ENCODE results near the gene LPAR3. TPM values are rescaled to one million over a fixed set of nuclear protein-coding genes. Genes with fewer than 3 reads are reported as not detected.

The LPAR3 gene
- total and polyA plus RNA-seq, 2 of the 4 experiments (the other 2 are of a cell fraction) = 0.09 to 0.18 TPM

GRCh38 chr1:84861988-84862644 lies 30.9 kb downstream of the LPAR3 start:
- ChIA-PET POLR2A (ENCODE audit: unreplicated experiment) (no interaction called here), CTCF (interaction anchor here (0.6 kb wide), 2 partner anchors 22 to 120 kb away, joined by 3 read pairs; no protein-coding TSS in a partner anchor)
- TF ChIP-seq POLR2A (IDR thresholded peaks at IDR 0.05; ENCODE audit: low read depth, low read length) (no peak), SMC3 (IDR thresholded peaks at IDR 0.05; ENCODE audit: low read depth, low read length) (no peak), CTCF (conservative IDR thresholded peaks at IDR 0.05; ENCODE audit: low read depth, low read length) (no peak), CEBPB (IDR thresholded peaks at IDR 0.05; ENCODE audit: low read depth, low read length) (no peak), FOS (IDR thresholded peaks at IDR 0.05; ENCODE audit: low read depth, low read length) (no peak), RAD21 (IDR thresholded peaks at IDR 0.05; ENCODE audit: low read length) (no peak), RFX5 (IDR thresholded peaks at IDR 0.05; ENCODE audit: low read depth, low read length) (no peak), MXI1 (IDR thresholded peaks at IDR 0.05; ENCODE audit: borderline replicate concordance, low read depth, low read length) (no peak), MAZ (IDR thresholded peaks at IDR 0.05; ENCODE audit: borderline replicate concordance, low read depth, low read length) (no peak), BHLHE40 (IDR thresholded peaks at IDR 0.05; ENCODE audit: low read depth, low read length) (no peak), ELK1 (IDR thresholded peaks at IDR 0.05; ENCODE audit: borderline replicate concordance, low read depth, low read length) (no peak)
- peaks cover 2% of the 10 kb centered on the region; the same call in 1 of the 2 replicates for H3K27me3 ChIP-seq (ENCODE audit: control insufficient read depth, insufficient read depth, low read length)
- H3K4me2 ChIP-seq (ENCODE audit: low read depth, low read length) = no peak overlapping the region
- H3K9ac ChIP-seq (ENCODE audit: low read depth, low read length) = no peak overlapping the region
- H3K27ac ChIP-seq (ENCODE audit: insufficient read depth, low read length) = no peak overlapping the region
- H4K91ac ChIP-seq (ENCODE audit: insufficient read depth, low read depth, low read length) = no peak overlapping the region
- no peaks in the 10 kb centered on the region for H3K9me3 ChIP-seq (ENCODE audit: control insufficient read depth, insufficient read depth, low read length)
- no peak overlapping the region for H2AK5ac ChIP-seq (ENCODE audit: low read depth, low read length)
- H3K9me1 ChIP-seq (ENCODE audit: insufficient read depth, low read length) = no peaks in the 10 kb centered on the region
- H2BK20ac ChIP-seq (ENCODE audit: low read depth, low read length) = no peak overlapping the region
- H2BK15ac ChIP-seq (ENCODE audit: low read depth, low read length) = no peak overlapping the region
- WGBS, 2 experiments (ENCODE audit: extremely low coverage in 2 of 2, insufficient read length in 1 of 2) = no CpG with 5 or more reads among the region's 6 CpGs
- dilution Hi-C loops (cut with HindIII; ENCODE audit: low sequenced_read_pairs, unreplicated experiment) = no loop called here
- H3K79me1 ChIP-seq (ENCODE audit: low read depth in 1 of 2, low read length in 2 of 2) = no peaks in the 10 kb centered on the region
- no peak for DNase-seq
- no peak overlapping the region for H3K14ac ChIP-seq (replicated peaks; ENCODE audit: low read depth, low read length)
- no peak overlapping the region for H3K4ac ChIP-seq (ENCODE audit: low read depth, low read length)
- no peaks in the 10 kb centered on the region for H4K20me1 ChIP-seq (ENCODE audit: insufficient read depth, low read length)
- no peak for ATAC-seq (ENCODE audit: low read depth)
- BruUV-seq (replicated peaks) = no TSS peak
- H3K4me3 ChIP-seq (ENCODE audit: insufficient read depth, low read depth, low read length) = no peak overlapping the region
- H3K4me1 ChIP-seq (ENCODE audit: control insufficient read depth, insufficient read depth, low read length) = no peaks in the 10 kb centered on the region
- no peak overlapping the region for H2AK9ac ChIP-seq (replicated peaks; ENCODE audit: low read depth, low read length, poor library complexity)
- intact Hi-C loops (cut with micrococcal nuclease) = no loop called here
- H4K5ac ChIP-seq (ENCODE audit: low read depth, low read length) = no peak overlapping the region
- H3K36me3 ChIP-seq (ENCODE audit: control insufficient read depth, insufficient read depth, low read length) = no peaks in the 10 kb centered on the region
- in situ Hi-C loops (cut with MboI; ENCODE audit: low sequenced_read_pairs) = no loop called here
- H3K23ac ChIP-seq (ENCODE audit: low read depth, low read length) = no peak overlapping the region
- no peak overlapping the region for H2BK5ac ChIP-seq (ENCODE audit: low read depth, low read length, poor library complexity, severe bottlenecking)
- H3K18ac ChIP-seq (ENCODE audit: low read depth, low read length) = no peak overlapping the region
- H4K8ac ChIP-seq (ENCODE audit: low read depth in 2 of 2, low read length in 2 of 2) = no peak overlapping the region
- H2BK120ac ChIP-seq (ENCODE audit: low read depth, low read length) = no peak overlapping the region
- no peak overlapping the region for H3K56ac ChIP-seq (ENCODE audit: extremely low read depth, insufficient read depth, low read length)
- no peak overlapping the region for H2AFZ ChIP-seq (replicated peaks; ENCODE audit: low read length, poor library complexity)

Measured in IMR-90 (cell line).